Karpas-422 (cell line): ENCODE measurements around the gene TNS1. TPM values are rescaled to one million over a fixed set of nuclear protein-coding genes. Genes with fewer than 3 reads are reported as not detected.

Experiments used
- DNase-seq: peaks from one replicate; pipeline ENCODE4 v3.0.0-alpha.2; 2015
- H2AFZ ChIP-seq: fragments of 200-600 bp; sonication (generic); 2 replicates; pipeline ENCODE4 v1.6.1; 2014; ENCODE audit warnings: antibody characterized with exemption, low read length, mixed read lengths
- H3K27ac ChIP-seq: fragments of 200-600 bp; sonication (generic); 2 replicates; pipeline ENCODE4 v1.5.1; 2014; ENCODE audit warnings: mild to moderate bottlenecking, low read length, moderate library complexity
- H3K27me3 ChIP-seq: fragments of 200-600 bp; sonication (generic); 2 replicates; pipeline ENCODE4 v1.6.1; 2014; ENCODE audit warnings: low read length, mixed read lengths
- H3K36me3 ChIP-seq: fragments of 200-600 bp; sonication (generic); 2 replicates; pipeline ENCODE4 v1.6.1; 2014; ENCODE audit warnings: low read length, mixed read lengths; ENCODE audit not compliant: insufficient read depth
- H3K4me1 ChIP-seq: fragments of 200-600 bp; sonication (generic); 2 replicates; pipeline ENCODE4 v1.6.1; 2014; ENCODE audit warnings: mild to moderate bottlenecking, low read length, mixed read lengths
- H3K4me2 ChIP-seq: fragments of 200-600 bp; sonication (generic); 2 replicates; pipeline ENCODE4 v1.6.1; 2014; ENCODE audit warnings: low read length, low read depth, mild to moderate bottlenecking; ENCODE audit not compliant: poor library complexity, severe bottlenecking
- H3K4me3 ChIP-seq: fragments of 200-600 bp; sonication (generic); 2 replicates; pipeline ENCODE4 v1.5.1; 2014; ENCODE audit warnings: mild to moderate bottlenecking, antibody characterized with exemption, low read length, mixed read lengths
- H3K79me2 ChIP-seq: fragments of 200-600 bp; sonication (generic); 2 replicates; pipeline ENCODE4 v1.6.1; 2014; ENCODE audit warnings: mild to moderate bottlenecking, low read length, mixed read lengths
- H3K9ac ChIP-seq: fragments of 200-600 bp; sonication (generic); 2 replicates; pipeline ENCODE4 v1.6.0; 2014; ENCODE audit warnings: low read length
- H3K9me2 ChIP-seq: fragments of 200-600 bp; sonication (generic), shearing (Covaris generic); replicated peaks from 2 replicates; pipeline ENCODE4 v1.6.0; 2014; ENCODE audit warnings: mild to moderate bottlenecking, low read length, moderate library complexity; ENCODE audit not compliant: insufficient read depth
- H3K9me3 ChIP-seq: fragments of 300-700, 200-600 bp; sonication (generic); 2 replicates; pipeline ENCODE4 v1.6.1; 2014; ENCODE audit warnings: low read length, mixed read lengths
- H4K20me1 ChIP-seq: fragments of 200-600 bp; sonication (generic); 2 replicates; pipeline ENCODE4 v1.6.1; 2014; ENCODE audit warnings: mild to moderate bottlenecking, antibody characterized with exemption, low read length, low read depth; ENCODE audit not compliant: insufficient read depth
- total RNA-seq: library from RNA; depleted of rRNA; stranded (reverse); fragments of >200 nt; shearing (Covaris generic); gene quantifications from 2 replicates; pipeline ENCODE4 v1.2.3, GENCODE V29; 2014; ENCODE audit warnings: low replicate concordance

The TNS1 gene
- total RNA-seq, 1 experiment from 2014 or later: 1.7 TPM

- Histone ChIP-seq H3K27ac (no peak overlapping the region), H3K4me2 (no peak overlapping the region), H3K9ac (no peak overlapping the region), H3K9me3 (no peaks in the 10 kb centered on the region), H2AFZ (no peak overlapping the region), H3K36me3 (no peaks in the 10 kb centered on the region), H3K79me2 (no peaks in the 10 kb centered on the region), H3K4me1 (no peaks in the 10 kb centered on the region), H3K27me3 (no peaks in the 10 kb centered on the region), H3K9me2 (no peaks in the 10 kb centered on the region), H4K20me1 (no peaks in the 10 kb centered on the region), H3K4me3 (no peak overlapping the region)
- DNase-seq: no peak
Measured at GRCh38 chr2:217845301-217845700, 157.5 kb downstream of the TNS1 start.

- Histone ChIP-seq H4K20me1 (no peaks in the 10 kb centered on the region), H3K4me3 (no peak overlapping the region), H3K27me3 (no peaks in the 10 kb centered on the region), H3K9me2 (no peaks in the 10 kb centered on the region), H3K4me2 (no peak overlapping the region), H3K9me3 (no peaks in the 10 kb centered on the region), H3K9ac (no peak overlapping the region), H3K79me2 (no peaks in the 10 kb centered on the region), H3K36me3 (no peaks in the 10 kb centered on the region), H3K27ac (no peak overlapping the region), H2AFZ (no peak overlapping the region), H3K4me1 (no peaks in the 10 kb centered on the region)
- no peak for DNase-seq
Measured at GRCh38 chr2:217844696-217845095, 158.1 kb downstream of the TNS1 start.

- no peak overlapping the region for H3K4me3 ChIP-seq
- no peaks in the 10 kb centered on the region for H3K36me3 ChIP-seq
- H3K4me1 ChIP-seq: no peaks in the 10 kb centered on the region
- no peaks in the 10 kb centered on the region for H3K9me3 ChIP-seq
- no peaks in the 10 kb centered on the region for H4K20me1 ChIP-seq
- H2AFZ ChIP-seq: no peak overlapping the region
- H3K4me2 ChIP-seq: no peak overlapping the region
- H3K27ac ChIP-seq: no peak overlapping the region
- no peak for DNase-seq
- no peaks in the 10 kb centered on the region for H3K9me2 ChIP-seq
- no peak overlapping the region for H3K9ac ChIP-seq
- H3K27me3 ChIP-seq: no peaks in the 10 kb centered on the region
- no peaks in the 10 kb centered on the region for H3K79me2 ChIP-seq
Measured at GRCh38 chr2:217843324-217843723, 159.5 kb downstream of the TNS1 start.

GRCh38 chr2:217842017-217842416 is 160.8 kb downstream of the TNS1 start:
- H3K4me3 ChIP-seq: no peak overlapping the region
- no peak for DNase-seq
- H3K9me3 ChIP-seq: no peaks in the 10 kb centered on the region
- no peaks in the 10 kb centered on the region for H4K20me1 ChIP-seq
- H3K4me2 ChIP-seq: no peak overlapping the region
- H3K9ac ChIP-seq: no peak overlapping the region
- no peak overlapping the region for H3K27ac ChIP-seq
- H3K4me1 ChIP-seq: no peaks in the 10 kb centered on the region
- no peaks in the 10 kb centered on the region for H3K9me2 ChIP-seq
- H3K79me2 ChIP-seq: no peaks in the 10 kb centered on the region
- no peak overlapping the region for H2AFZ ChIP-seq
- no peaks in the 10 kb centered on the region for H3K27me3 ChIP-seq
- H3K36me3 ChIP-seq: no peaks in the 10 kb centered on the region

GRCh38 chr2:217840522-217840921 is 162.3 kb downstream of the TNS1 start:
- DNase-seq: no peak
- no peaks in the 10 kb centered on the region for H4K20me1 ChIP-seq
- H3K79me2 ChIP-seq: no peaks in the 10 kb centered on the region
- H3K9me2 ChIP-seq: no peaks in the 10 kb centered on the region
- H3K4me1 ChIP-seq: peaks cover 1% of the 10 kb centered on the region; the same call in 1 of the 2 replicates
- H3K4me2 ChIP-seq: no peak overlapping the region
- H3K4me3 ChIP-seq: no peak overlapping the region
- no peaks in the 10 kb centered on the region for H3K36me3 ChIP-seq
- H2AFZ ChIP-seq: no peak overlapping the region
- no peak overlapping the region for H3K27ac ChIP-seq
- no peaks in the 10 kb centered on the region for H3K9me3 ChIP-seq
- no peaks in the 10 kb centered on the region for H3K27me3 ChIP-seq
- H3K9ac ChIP-seq: no peak overlapping the region

- Histone ChIP-seq H3K27ac (no peak overlapping the region), H3K4me2 (no peak overlapping the region), H3K4me3 (no peak overlapping the region), H3K4me1 (peaks cover 5% of the 10 kb centered on the region; the same call in 1 of the 2 replicates), H3K9me2 (no peaks in the 10 kb centered on the region), H3K79me2 (no peaks in the 10 kb centered on the region), H3K9me3 (no peaks in the 10 kb centered on the region), H3K9ac (no peak overlapping the region), H3K27me3 (no peaks in the 10 kb centered on the region), H4K20me1 (no peaks in the 10 kb centered on the region), H3K36me3 (no peaks in the 10 kb centered on the region), H2AFZ (no peak overlapping the region)
- no peak for DNase-seq
Measured at GRCh38 chr2:217839750-217840107, 163.1 kb downstream of the TNS1 start.

GRCh38 chr2:217839073-217839749 is 163.6 kb downstream of the TNS1 start:
- no peaks in the 10 kb centered on the region for H3K9me3 ChIP-seq
- H3K27ac ChIP-seq: no peak overlapping the region
- no peaks in the 10 kb centered on the region for H3K27me3 ChIP-seq
- no peak overlapping the region for H2AFZ ChIP-seq
- no peak overlapping the region for H3K4me3 ChIP-seq
- no peaks in the 10 kb centered on the region for H3K36me3 ChIP-seq
- H4K20me1 ChIP-seq: no peaks in the 10 kb centered on the region
- H3K4me1 ChIP-seq: peaks cover 5% of the 10 kb centered on the region; the same call in 1 of the 2 replicates
- no peak overlapping the region for H3K4me2 ChIP-seq
- no peaks in the 10 kb centered on the region for H3K79me2 ChIP-seq
- no peaks in the 10 kb centered on the region for H3K9me2 ChIP-seq
- no peak overlapping the region for H3K9ac ChIP-seq
- DNase-seq: no peak

- Histone ChIP-seq H2AFZ (no peak overlapping the region), H3K4me3 (no peak overlapping the region), H3K4me2 (no peak overlapping the region)
Measured at GRCh38 chr2:217838409-217838831, 164.4 kb downstream of the TNS1 start.

More at GRCh38 chr2:217838409-217838831, 164.4 kb downstream of the TNS1 start:
- Histone ChIP-seq H3K79me2 (no peaks in the 10 kb centered on the region), H4K20me1 (no peaks in the 10 kb centered on the region), H3K9me2 (no peaks in the 10 kb centered on the region), H3K9me3 (no peaks in the 10 kb centered on the region), H3K4me1 (peaks cover 5% of the 10 kb centered on the region; the same call in 1 of the 2 replicates), H3K36me3 (no peaks in the 10 kb centered on the region), H3K27me3 (no peaks in the 10 kb centered on the region), H3K27ac (no peak overlapping the region), H3K9ac (no peak overlapping the region)
- no peak for DNase-seq
